IPS-11a (cell line): ENCODE data around the gene MOB3B.
"Not testable (repeated sequence)": the region's sequence is repeated elsewhere in the genome, so short reads cannot be mapped to it uniquely, and the experiment has no call there.

Experiments used
- H3K4me3 ChIP-seq: one replicate; pipeline ENCODE4 v1.5.1; 2013; ENCODE audit warnings: low read depth, low read length, control low read depth

The MOB3B gene

DNA sequence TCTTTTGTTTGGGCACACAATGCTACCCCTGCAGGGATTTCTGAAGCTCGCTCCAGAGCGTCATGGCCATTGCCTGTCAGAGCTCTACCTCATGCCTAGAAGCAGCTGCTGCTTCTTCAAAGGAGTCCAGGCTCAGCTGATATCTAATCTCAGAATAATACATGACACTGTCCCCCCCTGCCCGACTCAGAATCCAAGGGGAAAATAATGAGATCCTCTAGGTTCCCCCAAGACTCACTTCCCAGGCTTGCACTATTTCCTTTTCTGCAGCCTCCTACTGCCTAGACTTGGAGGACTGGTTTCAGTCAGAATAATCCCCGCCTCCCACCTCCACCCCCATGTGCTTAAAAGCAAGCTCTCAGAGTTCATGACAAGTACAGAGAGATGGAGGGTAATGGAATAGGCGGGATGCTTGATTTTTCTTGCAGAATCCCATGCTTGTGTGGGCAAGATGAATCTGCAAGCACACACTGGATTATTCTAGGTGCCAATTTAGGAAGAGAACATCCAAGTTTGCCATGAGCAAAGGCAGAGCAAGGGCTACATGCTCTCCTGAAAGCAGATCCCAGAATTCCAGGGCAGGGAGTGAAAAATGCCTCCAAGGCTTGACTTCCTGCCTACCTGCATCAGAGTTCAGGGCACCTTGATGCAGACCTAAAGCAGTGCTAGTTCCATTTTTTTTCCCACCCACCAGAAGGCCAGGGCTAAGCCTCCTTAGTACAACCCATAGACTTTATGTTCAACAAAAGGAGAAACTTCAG, 102.9 kb downstream of the MOB3B start:
- no peak overlapping the region for H3K4me3 ChIP-seq

DNA sequence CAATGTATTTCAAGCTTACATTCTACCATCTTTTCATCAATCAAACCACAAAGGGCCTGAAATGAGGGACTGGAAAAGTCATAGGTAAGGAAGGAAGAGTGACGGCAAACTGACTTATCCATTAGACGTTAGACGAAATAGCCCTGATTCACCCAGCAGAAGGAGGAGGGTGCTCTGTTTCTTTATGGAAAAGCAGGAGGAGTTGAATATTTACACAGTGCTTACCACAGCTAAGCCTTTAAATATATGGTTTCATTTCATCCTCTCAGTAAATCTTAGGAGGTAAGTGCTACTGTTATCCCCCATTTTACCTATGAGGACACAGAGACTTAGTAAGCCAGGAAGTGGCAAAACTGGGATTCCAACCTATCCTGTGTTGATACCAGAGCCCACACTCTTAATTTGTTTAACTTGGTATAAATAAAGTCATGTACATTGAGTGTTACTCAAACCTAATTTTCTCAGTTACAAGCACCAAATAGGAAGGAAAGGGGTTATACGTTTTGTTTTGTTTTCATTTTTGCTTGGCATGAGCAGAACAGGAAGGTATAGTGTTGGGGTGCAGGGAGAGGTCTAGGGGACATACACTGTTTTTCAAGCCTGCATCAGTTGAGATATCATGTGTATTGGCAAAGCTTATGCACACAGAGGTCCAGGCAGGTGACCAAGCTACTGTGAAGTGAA, 103.6 kb downstream of the MOB3B start:
- H3K4me3 ChIP-seq, result no peak overlapping the region

DNA sequence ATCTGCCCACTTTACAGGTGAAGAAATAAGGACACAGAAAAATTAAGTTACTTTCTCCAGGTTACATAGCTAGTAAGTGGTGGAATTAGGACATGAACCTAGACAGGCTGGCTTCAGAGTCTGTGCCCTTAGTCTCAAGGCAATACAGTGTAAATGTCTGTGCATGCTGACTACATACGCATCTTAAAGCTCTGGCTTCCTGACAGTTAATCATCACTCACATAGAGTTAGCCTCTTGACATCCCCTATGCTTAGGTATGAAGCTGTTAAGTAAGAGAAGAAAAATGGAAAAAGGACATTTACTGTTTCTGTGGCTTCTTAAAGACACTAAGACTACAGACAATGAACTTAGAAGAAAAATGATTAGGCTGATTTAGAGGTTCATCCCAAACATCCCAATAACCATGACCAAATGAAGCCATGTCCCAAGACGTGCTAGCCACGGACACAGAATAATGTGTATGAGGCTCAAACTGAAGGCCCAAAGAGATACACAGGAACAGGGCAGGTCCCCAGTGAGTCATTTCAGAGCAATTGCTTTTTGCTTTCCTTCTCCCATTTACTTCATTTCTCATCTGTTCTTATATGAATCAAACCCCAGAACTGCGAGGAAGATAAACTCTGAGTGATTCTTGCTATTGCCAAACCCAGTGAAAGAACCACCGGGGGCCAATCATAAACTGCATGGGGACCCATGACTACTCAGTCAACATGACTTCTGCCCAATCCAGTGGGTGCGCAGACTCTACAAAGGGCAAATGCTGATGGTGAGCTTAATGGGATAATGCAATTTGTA, 105.5 kb downstream of the MOB3B start:
- no peak overlapping the region for H3K4me3 ChIP-seq

DNA sequence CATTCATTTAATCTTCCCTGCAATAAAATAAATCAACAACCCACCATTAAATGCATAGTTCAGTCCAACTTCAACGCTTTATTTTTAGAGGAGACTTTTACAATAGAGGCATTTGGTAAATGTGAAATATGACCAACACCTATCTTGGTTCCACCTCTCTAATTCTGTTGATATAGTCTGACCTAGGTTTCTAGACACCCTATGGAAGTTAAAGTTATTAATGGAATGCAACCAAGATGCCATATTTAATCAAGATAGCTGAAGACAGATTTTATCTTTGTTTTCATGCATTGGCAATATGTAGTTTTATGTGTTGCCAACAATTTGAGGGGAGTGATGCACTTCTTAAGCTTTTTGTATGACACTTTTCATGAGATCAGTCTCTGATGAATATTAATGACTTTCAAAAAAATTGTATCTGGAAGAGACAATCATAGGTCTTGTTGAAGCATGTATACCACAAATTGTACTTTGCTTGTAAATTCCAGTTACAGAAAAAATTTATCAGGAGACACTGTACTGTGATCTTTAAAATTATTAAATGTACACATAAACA, 107.3 kb downstream of the MOB3B start:
- no peak overlapping the region for H3K4me3 ChIP-seq

DNA sequence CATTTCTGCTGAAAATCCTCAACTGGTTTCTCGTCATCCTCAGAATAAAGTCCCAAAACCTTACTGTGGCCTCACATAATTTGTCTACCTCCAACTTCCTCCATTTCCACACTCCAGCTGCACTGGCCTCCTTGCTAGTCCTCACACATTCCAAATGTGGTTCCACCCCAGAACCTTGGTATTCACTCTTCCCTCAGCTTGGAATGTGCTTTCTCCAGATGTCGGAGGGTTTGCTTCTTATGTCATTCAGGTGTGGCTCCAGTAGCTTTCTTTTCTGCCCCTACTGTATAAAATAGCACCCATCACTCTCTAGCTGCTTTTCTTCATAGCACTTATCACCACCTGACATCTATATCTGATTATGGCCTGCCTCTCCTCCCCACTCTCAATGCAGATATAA, 108.0 kb downstream of the MOB3B start:
- no peak overlapping the region for H3K4me3 ChIP-seq

DNA sequence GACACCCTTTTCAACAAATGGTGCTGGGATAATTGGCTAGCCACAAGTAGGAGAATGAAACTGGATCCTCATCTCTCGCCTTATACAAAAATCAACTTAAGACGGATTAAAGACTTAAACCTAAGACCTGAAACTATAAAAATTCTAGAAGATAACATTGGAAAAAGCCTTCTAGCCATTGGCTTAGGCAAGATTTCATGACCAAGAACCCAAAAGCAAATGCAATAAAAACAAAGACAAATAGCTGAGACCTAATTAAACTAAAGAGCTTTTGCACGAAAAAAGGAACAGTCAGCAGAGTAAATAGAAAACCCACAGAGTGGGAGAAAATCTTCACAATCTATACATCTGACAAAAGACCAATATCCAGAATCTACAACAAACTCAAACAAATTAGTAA, 110.1 kb downstream of the MOB3B start:
- H3K4me3 ChIP-seq, result not testable (repeated sequence)

DNA sequence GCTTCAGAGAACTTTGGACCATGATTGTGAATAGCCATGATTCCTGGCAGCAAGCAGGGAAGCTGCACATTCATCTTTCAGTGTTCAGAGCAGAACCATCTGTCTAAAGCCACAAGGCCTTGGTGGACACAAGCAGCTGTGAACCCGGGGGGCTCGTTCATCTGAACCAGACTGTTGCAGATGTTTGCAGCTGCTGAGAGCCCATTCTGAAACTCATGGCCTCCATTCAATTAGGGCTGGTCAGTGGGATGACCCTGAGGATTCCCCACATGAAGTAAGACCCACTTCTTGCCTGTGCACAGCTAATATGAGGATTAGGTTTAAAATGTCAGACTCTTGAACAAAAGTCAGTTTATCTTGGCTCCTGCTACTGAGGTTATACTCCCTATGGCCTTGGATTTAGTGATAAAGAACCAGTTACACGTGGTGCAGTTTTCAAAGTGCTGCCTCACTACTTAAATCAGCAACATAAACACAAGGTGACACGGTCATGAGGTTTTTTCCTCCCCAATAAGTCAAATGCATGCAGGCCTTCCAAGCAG, 115.3 kb downstream of the MOB3B start:
- H3K4me3 ChIP-seq, result no peak overlapping the region

DNA sequence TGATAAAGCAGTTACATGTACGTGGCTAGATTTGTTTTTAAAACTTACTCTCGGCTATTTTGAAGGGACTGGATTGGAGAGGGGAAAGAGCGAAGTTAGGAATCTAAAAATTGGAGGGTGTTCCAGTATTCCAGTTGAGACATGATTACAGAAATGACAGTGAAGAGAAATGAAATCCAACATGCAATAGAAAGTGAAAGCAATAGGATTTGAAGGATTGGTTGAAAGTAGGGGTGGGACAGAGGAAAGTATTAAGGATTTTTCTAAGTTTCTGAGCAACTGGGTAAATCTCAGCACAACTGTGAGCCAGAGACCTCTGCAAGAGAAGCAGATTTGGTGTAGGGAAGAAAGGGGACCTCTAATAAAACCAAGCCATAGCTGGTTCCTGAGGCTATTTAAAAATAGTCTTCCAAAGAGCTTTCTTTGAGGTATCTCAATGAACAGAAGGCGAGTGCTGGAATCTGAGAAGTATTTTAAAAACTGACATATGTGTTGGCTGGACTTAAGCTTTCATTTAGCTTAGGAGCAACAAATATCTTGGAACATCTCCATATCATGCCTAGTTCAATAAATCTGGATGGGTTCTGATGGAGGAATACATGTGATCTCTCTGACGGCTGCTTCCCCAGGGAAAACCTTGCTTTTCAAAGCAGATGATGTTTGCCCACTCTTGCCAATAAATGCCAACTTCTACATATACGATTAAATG, 115.9 kb downstream of the MOB3B start:
- H3K4me3 ChIP-seq, result no peak overlapping the region

DNA sequence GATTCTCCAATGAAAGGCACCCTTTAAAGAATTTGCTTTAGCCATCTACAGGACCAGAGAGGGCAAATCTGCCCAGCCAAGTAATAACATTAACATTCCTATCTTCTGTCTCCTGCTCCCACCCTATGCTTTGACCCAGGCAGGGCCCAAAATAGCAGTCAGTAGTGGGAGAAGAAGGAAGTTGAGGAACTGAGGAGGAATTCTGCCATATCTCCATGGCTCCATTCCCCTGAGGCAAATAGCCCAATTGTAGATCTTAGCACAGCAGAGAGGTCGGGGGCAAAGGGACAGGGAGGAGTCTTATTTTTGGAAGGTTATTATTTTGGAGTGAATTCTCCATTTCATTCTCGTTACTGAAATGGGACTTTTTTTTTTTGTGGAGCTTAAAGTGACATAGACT, 116.7 kb downstream of the MOB3B start:
- H3K4me3 ChIP-seq, result no peak overlapping the region

DNA sequence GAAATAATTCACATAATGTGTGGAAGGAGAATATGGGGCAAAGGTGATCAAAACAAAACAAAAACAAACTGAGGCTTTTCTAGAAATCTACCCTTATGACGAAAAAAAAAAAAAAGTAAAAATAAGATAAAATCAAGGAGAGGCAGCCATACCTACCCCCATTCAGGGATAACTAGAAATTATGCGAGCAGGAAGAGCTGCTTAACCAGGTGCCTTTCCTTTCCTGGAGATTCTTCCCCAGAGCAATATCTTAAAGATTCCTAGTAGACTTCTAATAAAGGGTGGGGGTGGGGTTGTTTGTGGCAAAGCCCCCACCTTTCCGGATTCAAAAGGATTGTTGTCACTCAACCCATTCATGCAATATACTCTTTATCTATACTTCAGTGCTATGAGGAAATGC, 117.5 kb downstream of the MOB3B start:
- no peak overlapping the region for H3K4me3 ChIP-seq

DNA sequence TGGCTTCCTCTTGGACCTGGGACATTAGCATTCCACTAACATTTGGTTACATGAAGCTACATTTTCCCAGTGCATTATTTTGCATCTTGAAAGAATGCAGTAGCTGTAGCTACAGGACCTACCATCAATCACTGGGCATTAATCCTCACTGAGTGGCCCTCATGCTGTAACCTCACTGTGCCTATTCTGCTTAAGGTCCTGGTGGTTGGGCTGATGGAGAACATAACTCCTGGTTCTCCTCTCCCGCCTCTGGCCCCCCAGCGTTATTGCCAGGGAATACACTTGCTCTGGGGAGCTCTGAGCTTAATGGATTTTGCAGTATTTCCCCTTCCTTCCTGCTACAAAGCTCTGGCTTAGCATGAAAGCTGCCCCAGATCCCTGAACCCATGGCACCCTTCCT, 121.1 kb downstream of the MOB3B start:
- no peak overlapping the region for H3K4me3 ChIP-seq

DNA sequence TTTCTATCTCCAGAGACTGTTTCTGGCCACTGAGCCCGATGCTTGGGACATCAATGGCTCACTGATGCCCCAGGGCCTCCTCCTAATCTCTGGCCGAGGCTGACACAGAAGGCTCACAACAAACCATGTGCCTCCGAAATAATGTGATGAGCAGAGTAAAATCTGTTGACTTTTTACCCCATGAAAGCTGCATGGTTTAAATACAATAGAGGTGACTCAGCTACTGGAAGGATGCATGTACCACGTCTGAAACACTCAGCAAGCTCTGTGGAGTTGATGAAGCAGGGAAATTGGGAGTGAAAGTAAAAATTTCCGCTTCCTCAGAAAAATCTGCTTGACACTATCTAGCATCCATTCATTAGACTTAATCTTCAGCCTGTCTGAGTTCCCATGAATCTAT, 121.6 kb downstream of the MOB3B start:
- no peak overlapping the region for H3K4me3 ChIP-seq

DNA sequence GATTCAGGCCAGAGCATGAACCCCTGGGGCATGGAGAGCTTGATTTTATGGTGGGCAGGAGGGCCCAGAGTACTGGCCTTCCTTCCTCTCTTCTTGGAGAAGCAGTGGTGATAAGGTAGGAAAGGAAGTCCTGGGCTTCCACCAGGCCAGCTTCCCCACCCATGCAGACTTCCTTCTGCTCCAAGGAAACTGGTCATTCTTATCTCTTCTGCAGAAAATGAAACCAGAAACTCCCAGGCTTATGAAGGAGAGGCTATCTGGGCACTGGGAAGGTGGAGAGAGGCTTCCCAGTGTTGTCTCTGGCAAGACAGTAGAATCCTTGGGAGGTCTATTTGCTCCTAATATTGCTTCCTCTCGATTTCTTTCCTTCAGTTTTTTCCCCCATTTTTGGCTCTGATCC, 122.1 kb downstream of the MOB3B start:
- H3K4me3 ChIP-seq, result no peak overlapping the region

DNA sequence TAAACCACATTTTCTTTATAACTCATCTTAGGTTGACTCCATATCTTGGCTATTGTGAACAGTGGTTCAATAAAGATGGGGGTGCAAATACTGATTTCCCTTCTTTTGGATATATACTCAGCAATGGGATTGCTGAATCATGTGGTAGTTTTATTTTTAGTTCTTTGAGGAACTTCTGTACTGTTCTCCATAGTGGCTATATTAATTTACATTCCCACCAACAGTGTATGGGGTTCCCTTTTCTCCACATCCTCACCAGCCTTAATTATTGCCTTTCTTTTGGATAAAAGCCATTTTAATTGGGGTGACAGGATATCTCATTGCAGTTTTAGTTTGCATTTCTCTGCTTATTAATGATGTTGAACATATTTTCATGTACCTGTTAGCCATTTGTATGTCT, 125.0 kb downstream of the MOB3B start:
- H3K4me3 ChIP-seq, result no peak overlapping the region

DNA sequence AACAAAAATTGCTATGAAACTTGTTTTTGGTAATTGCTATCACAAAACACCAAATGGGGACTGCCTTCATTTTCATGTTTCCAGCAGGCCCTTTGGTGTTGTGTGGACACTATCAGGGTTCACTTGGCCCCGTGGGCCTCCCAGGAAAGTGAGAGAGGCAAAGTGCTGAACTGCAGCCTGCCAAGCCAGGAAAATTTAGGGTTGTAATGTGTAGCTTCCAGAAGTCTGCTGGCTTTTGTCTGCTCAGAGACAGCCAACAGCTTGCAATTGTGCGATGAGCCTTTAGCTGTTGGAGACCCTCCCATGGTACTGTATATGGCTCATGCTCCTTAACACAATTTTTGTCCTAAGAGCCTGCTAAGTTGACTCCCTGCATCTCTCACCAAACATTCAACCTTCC, 127.0 kb downstream of the MOB3B start:
- no peak overlapping the region for H3K4me3 ChIP-seq

DNA sequence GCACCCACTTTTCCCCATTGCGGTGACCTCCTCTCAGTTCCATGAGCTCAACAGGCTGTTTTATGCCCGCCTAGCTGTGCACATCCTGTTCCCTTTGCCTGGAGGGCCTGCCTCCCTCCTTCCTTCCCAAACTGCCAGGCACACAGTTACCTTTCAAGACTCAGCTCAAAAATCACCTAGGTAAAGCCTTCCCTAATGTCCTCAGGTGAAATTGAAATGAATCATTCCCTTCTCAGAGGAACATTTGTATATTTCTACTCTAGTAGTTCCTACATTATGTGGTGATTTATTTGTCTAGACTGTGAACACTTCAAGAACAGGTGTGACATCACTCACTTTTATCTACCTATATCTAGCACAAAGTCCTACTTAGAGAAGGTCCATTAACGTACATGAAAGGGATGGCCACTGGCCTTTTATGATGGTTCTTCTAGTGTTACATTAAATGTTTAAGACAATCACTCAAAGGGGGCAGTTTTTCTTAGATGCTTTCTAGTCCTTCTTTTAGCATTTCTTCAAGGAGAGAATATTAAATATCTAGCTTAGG, 129.2 kb downstream of the MOB3B start:
- no peak overlapping the region for H3K4me3 ChIP-seq

DNA sequence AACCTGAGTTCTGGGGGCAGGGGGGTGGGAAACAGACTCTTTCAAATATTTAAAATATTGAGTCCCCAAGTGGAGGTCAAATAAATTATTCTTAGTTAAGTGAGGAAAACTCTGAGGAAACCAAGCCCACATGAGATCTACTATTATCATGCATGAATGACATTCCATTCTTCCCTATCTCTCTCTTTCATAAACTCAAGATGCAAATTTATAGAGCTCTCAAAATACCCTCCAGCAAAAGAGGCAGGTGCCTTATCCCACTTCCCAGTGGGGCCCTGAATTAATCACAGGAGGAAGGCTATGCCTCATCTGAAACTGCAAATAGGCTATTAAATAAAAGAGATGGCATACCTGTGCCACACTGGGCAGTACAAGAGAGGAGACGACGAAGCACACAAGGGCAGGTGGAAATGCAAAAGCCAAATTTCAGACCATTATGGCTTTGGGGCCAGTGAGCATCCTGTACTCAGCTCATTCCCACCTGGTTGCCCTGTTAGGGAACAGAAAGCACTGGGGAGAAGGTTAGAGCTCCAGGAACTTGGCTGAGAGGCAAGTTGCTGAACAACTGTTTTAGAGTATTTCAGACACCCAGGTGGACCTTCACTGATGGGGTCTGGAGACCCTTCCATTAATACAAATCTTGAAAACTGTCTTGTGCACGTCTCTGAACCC, 130.5 kb downstream of the MOB3B start:
- no peak overlapping the region for H3K4me3 ChIP-seq

DNA sequence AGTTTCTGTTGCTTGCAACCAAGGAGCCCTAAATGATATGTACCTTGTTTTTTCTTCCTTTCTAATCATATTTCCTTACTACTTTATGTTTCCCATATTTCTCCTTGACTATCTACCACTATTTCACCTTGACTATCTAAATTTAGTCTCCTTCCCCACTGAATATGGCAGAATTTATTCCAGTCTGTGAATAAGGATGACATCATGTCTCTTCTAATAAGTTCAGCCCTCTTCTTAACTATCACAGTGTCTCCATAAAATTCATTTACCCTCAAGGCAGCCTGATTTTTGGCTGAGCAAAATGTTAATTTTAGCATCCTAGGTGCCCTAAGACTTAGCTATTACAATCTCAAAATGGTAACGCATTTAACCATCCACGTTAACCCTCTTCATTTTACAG, 133.1 kb downstream of the MOB3B start:
- no peak overlapping the region for H3K4me3 ChIP-seq

DNA sequence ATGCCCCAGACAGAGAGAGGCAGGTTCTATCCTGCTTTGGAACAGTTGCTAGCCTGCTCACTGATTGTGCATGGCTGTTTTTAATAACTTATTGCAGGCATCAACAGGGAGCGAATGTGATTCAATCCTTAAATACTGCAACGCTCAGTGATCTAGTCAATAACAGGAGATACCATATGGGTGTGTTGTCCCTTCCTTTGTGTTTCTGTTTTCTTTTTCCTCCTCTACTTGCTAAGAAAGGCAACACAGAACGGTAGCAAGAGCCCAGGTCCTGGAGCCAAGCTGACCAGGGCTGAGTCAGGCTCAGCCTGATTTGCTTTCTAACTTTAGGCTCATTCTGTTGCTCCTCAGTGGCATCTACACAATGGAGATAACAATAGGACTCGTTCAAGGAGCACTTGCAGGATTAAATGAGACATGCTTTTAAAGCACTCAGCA, 134.1 kb downstream of the MOB3B start:
- no peak overlapping the region for H3K4me3 ChIP-seq

DNA sequence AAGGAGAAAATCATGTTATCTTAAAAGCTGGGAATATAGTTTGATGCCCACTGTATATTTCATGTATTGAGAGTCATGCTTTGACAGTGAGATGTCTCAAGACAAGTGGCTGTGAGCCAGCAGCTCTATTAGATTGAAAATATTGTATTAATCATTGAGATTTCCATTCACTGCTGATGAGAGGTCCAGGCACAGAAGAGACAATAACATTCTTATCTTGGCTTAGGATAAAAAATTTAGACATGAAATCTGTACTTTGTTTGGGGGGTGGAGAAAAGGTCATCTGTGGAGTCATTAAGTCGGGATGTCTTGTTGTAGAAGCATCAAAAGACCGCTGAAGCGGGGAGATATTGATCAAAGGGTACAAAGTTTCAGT, 134.8 kb downstream of the MOB3B start:
- H3K4me3 ChIP-seq, result no peak overlapping the region
